DOHH2 (cell line): ENCODE measurements around the gene C4BPA.

Experiments
- H3F3A ChIP-seq: fragments of 200-600 bp; sonication (generic), shearing (Covaris generic); 2 replicates; pipeline ENCODE4 v1.6.0; 2016; ENCODE audit warnings: antibody characterized with exemption, mild to moderate bottlenecking; ENCODE audit not compliant: control insufficient read depth, insufficient read depth
- H3K27ac ChIP-seq: fragments of 200-600 bp; sonication (generic); 2 replicates; pipeline ENCODE4 v1.5.1; 2014; ENCODE audit warnings: low read depth, mild to moderate bottlenecking, low read length, moderate library complexity
- H3K27me3 ChIP-seq: fragments of 200-600 bp; sonication (generic); 2 replicates; pipeline ENCODE4 v1.6.1; 2014; ENCODE audit warnings: mild to moderate bottlenecking, low read length, mixed read lengths; ENCODE audit not compliant: control insufficient read depth
- H3K36me3 ChIP-seq: fragments of 200-600 bp; sonication (generic); 2 replicates; pipeline ENCODE4 v1.6.1; 2014; ENCODE audit warnings: mild to moderate bottlenecking, low read length, moderate library complexity, mixed read lengths; ENCODE audit not compliant: control insufficient read depth
- H3K4me1 ChIP-seq: fragments of 200-600 bp; sonication (generic); 2 replicates; pipeline ENCODE4 v1.6.1; 2014; ENCODE audit warnings: mild to moderate bottlenecking, low read length, mixed read lengths; ENCODE audit not compliant: control insufficient read depth
- H3K4me2 ChIP-seq: fragments of 200-600 bp; sonication (generic); 2 replicates; pipeline ENCODE4 v1.6.0; 2014; ENCODE audit warnings: mild to moderate bottlenecking, low read length, moderate library complexity
- H3K4me3 ChIP-seq: fragments of 200-600 bp; sonication (generic); 2 replicates; pipeline ENCODE4 v1.5.1; 2014; ENCODE audit warnings: mild to moderate bottlenecking, low read length, mixed read lengths
- H3K79me2 ChIP-seq: fragments of 200-600 bp; sonication (generic); 2 replicates; pipeline ENCODE4 v1.6.1; 2014; ENCODE audit warnings: mild to moderate bottlenecking, low read length, mixed read lengths; ENCODE audit not compliant: control insufficient read depth
- H3K9me2 ChIP-seq: fragments of 200-600 bp; sonication (generic); replicated peaks from 2 replicates; pipeline ENCODE4 v1.6.1; 2014; ENCODE audit warnings: mild to moderate bottlenecking, low read length, mixed read lengths; ENCODE audit not compliant: control insufficient read depth
- H3K9me3 ChIP-seq: fragments of 200-600 bp; sonication (generic); 2 replicates; pipeline ENCODE4 v1.6.1; 2014; ENCODE audit warnings: antibody characterized with exemption, low read length, mixed read lengths; ENCODE audit not compliant: control insufficient read depth, insufficient read depth
- H4K20me1 ChIP-seq: fragments of 200-600 bp; sonication (generic); 2 replicates; pipeline ENCODE4 v1.6.0; 2014; ENCODE audit warnings: low read depth, mild to moderate bottlenecking, antibody characterized with exemption, low read length, moderate library complexity; ENCODE audit not compliant: control insufficient read depth, insufficient read depth
- EZH2phosphoT487 ChIP-seq: fragments of 200-600 bp; sonication (generic); IDR thresholded peaks from 2 replicates; pipeline ENCODE4 v1.6.1; 2017; ENCODE audit warnings: borderline replicate concordance, mild to moderate bottlenecking, antibody characterized with exemption, low read length, moderate library complexity, mixed read lengths
- TF ChIP-seq, protein P1 (sequence below): fragments of 200-600 bp; sonication (generic); IDR thresholded peaks from one replicate; pipeline ENCODE4 v1.5.1; 2014; ENCODE audit warnings: antibody characterized with exemption, mild to moderate bottlenecking, low read depth, low read length; ENCODE audit not compliant: poor library complexity, severe bottlenecking

C4BPA gene

DNA sequence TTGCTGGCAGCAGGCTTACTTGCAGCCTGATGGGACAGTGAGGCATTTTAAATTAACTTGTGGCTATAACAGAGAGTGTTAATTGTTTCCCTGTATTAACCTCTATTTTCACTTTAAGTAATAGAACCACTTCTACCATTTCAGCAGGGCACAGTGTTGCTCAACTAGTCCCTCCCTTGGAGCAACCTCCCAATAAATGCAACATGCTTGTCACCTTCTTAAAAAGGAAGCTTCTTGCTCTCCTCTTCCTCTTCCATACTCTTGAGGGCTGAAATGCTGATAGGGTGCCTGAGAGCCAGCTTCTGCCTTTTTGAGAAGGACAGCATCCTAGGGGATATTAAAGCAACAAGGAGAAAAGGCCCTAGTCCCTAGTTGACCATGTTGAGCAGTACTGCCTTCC, 52.1 kb downstream of the C4BPA start:
- no peak overlapping the region for H3K27ac ChIP-seq
- no peaks in the 10 kb centered on the region for H3K9me2 ChIP-seq
- H3K4me3 ChIP-seq = no peak overlapping the region
- no peaks in the 10 kb centered on the region for H3K4me1 ChIP-seq
- no peaks in the 10 kb centered on the region for H3K9me3 ChIP-seq
- no peak for TF ChIP-seq EZH2phosphoT487
- TF ChIP-seq, protein P1, sequence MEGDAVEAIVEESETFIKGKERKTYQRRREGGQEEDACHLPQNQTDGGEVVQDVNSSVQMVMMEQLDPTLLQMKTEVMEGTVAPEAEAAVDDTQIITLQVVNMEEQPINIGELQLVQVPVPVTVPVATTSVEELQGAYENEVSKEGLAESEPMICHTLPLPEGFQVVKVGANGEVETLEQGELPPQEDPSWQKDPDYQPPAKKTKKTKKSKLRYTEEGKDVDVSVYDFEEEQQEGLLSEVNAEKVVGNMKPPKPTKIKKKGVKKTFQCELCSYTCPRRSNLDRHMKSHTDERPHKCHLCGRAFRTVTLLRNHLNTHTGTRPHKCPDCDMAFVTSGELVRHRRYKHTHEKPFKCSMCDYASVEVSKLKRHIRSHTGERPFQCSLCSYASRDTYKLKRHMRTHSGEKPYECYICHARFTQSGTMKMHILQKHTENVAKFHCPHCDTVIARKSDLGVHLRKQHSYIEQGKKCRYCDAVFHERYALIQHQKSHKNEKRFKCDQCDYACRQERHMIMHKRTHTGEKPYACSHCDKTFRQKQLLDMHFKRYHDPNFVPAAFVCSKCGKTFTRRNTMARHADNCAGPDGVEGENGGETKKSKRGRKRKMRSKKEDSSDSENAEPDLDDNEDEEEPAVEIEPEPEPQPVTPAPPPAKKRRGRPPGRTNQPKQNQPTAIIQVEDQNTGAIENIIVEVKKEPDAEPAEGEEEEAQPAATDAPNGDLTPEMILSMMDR = no peak
- no peaks in the 10 kb centered on the region for H3K36me3 ChIP-seq
- H3K4me2 ChIP-seq = no peak overlapping the region
- no peaks in the 10 kb centered on the region for H3F3A ChIP-seq
- H3K79me2 ChIP-seq = no peaks in the 10 kb centered on the region
- H3K27me3 ChIP-seq = no peaks in the 10 kb centered on the region
- H4K20me1 ChIP-seq = no peaks in the 10 kb centered on the region

DNA sequence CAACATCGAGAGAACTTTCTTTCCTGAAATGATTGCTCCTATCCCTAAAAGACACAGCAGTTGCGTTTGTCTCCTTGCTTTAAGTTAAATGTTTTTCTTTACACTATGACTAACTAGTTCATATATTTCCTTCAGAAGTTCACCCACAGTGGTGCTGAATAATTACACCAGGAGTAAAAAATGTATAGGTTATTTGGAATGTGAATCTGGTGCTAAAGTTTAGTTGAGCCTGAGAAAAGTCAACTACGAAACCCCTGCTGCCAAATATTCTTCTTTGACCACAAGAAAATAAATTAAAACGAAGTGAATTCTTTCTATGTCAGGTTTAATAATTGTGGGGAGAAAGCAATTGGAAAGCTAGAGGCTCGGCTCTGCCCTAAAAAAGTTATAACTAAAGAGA, 52.8 kb downstream of the C4BPA start:
- H3K79me2 ChIP-seq = no peaks in the 10 kb centered on the region
- no peaks in the 10 kb centered on the region for H3K9me2 ChIP-seq
- no peaks in the 10 kb centered on the region for H3K36me3 ChIP-seq
- no peaks in the 10 kb centered on the region for H4K20me1 ChIP-seq
- no peaks in the 10 kb centered on the region for H3K4me1 ChIP-seq
- TF ChIP-seq EZH2phosphoT487 = no peak
- TF ChIP-seq, protein P1 = no peak
- H3K27me3 ChIP-seq = no peaks in the 10 kb centered on the region
- no peaks in the 10 kb centered on the region for H3K9me3 ChIP-seq
- no peak overlapping the region for H3K4me2 ChIP-seq
- no peak overlapping the region for H3K27ac ChIP-seq
- H3F3A ChIP-seq = no peaks in the 10 kb centered on the region
- H3K4me3 ChIP-seq = no peak overlapping the region

DNA sequence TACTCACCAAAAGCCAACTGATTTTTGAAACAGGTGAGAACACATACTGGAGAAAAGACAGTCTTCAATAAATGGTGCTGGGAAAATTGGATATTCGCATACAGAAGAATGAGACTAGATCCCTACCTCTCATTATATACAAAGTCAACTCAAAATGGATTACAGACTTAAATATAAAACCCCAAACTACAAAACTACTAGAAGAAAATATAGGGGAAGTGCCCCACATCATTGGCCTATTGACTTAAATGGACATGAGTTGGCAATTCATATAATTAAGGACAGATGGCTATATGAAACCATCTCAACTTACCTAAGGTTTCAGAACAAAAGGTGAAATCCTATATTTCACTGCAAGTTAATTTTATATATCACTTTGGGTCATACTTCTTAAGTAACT, 60.1 kb downstream of the C4BPA start:
- H4K20me1 ChIP-seq = no peaks in the 10 kb centered on the region
- H3K4me1 ChIP-seq = no peaks in the 10 kb centered on the region
- no peaks in the 10 kb centered on the region for H3F3A ChIP-seq
- H3K27me3 ChIP-seq = no peaks in the 10 kb centered on the region
- no peaks in the 10 kb centered on the region for H3K79me2 ChIP-seq
- TF ChIP-seq, protein P1 = no peak
- no peak for TF ChIP-seq EZH2phosphoT487
- H3K9me2 ChIP-seq = no peaks in the 10 kb centered on the region
- H3K4me2 ChIP-seq = no peak overlapping the region
- H3K27ac ChIP-seq = no peak overlapping the region
- no peaks in the 10 kb centered on the region for H3K9me3 ChIP-seq
- no peak overlapping the region for H3K4me3 ChIP-seq
- no peaks in the 10 kb centered on the region for H3K36me3 ChIP-seq

DNA sequence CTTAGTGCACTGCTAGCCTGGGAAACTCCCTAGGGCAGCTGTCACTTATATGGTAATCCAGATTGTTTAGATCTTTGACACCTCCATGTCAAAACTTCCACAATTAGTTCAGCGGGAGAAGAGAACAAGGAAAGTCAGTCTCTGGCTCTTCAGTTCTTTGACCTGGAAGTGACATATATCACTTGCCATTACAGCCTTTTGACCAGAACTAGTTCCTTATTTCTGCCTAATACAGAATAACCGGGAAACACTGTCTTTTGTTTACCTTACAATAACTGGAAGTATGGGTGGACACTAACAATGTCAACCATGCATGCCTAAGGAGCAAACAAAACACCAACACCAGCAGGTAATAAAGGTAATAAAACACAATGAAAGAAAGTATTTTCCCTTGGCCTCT, 68.3 kb downstream of the C4BPA start:
- H3K4me2 ChIP-seq = no peak overlapping the region
- no peaks in the 10 kb centered on the region for H3K9me2 ChIP-seq
- H3K79me2 ChIP-seq = no peaks in the 10 kb centered on the region
- no peaks in the 10 kb centered on the region for H3F3A ChIP-seq
- no peaks in the 10 kb centered on the region for H4K20me1 ChIP-seq
- H3K9me3 ChIP-seq = no peaks in the 10 kb centered on the region
- H3K36me3 ChIP-seq = no peaks in the 10 kb centered on the region
- H3K4me3 ChIP-seq = no peak overlapping the region
- peaks cover 7% of the 10 kb centered on the region for H3K4me1 ChIP-seq
- TF ChIP-seq, protein P1 = no peak
- TF ChIP-seq EZH2phosphoT487 = no peak
- no peaks in the 10 kb centered on the region for H3K27me3 ChIP-seq
- H3K27ac ChIP-seq = no peak overlapping the region
